ENCODE measurements around the gene STPG4.

GRCh38 chr2:47065343-47065742, 89.8 kb downstream of the STPG4 start:
- TF ChIP-seq USF2 (IDR thresholded peaks at IDR 0.05; ENCODE audit: low read length) (no peak), CTCF (IDR thresholded peaks at IDR 0.05; ENCODE audit: control extremely low read depth in 1 of 3, insufficient read depth in 1 of 3, low read depth in 1 of 3, low read length in 3 of 3) (no peak), KDM1A (IDR thresholded peaks at IDR 0.05; ENCODE audit: borderline replicate concordance, low read length) (no peak)

Measured in H1 (cell line).